Measurements from ENCODE around the gene CBR3.

CBR3 gene

GRCh38 chr21:36194024-36194423 is 59.1 kb downstream of the CBR3 start:
- no peak for TF ChIP-seq Cebpa-rat (IDR thresholded peaks at IDR 0.05)
- H4K20me1 ChIP-seq, result no peaks in the 10 kb centered on the region
- H3K9me3 ChIP-seq, result no peaks in the 10 kb centered on the region
- H3K27ac ChIP-seq, result no peak overlapping the region
- H3K4me1 ChIP-seq, result 0 out of 2 replicates have a peak, but pooled peaks cover 2% of the 10 kb centered on the region
- no peaks in the 10 kb centered on the region for H3K27me3 ChIP-seq
- no peak overlapping the region for H3K9ac ChIP-seq
- peaks cover 8% of the 10 kb centered on the region for H3K36me3 ChIP-seq
- H3K4me3 ChIP-seq, result no peak overlapping the region
- no peak overlapping the region for H3K4me2 ChIP-seq

GRCh38 chr21:36195613-36196012 is 60.7 kb downstream of the CBR3 start:
- H3K9me3 ChIP-seq, result no peaks in the 10 kb centered on the region
- H4K20me1 ChIP-seq, result no peaks in the 10 kb centered on the region
- peaks cover 18% of the 10 kb centered on the region for H3K36me3 ChIP-seq
- no peaks in the 10 kb centered on the region for H3K4me1 ChIP-seq
- no peaks in the 10 kb centered on the region for H3K27me3 ChIP-seq
- H3K4me2 ChIP-seq, result no peak overlapping the region
- H3K4me3 ChIP-seq, result no peak overlapping the region
- no peak overlapping the region for H3K27ac ChIP-seq
- no peak overlapping the region for H3K9ac ChIP-seq
- TF ChIP-seq Cebpa-rat (IDR thresholded peaks at IDR 0.05), result no peak
